GM12878 (cell line): ENCODE results near the gene HIVEP3. TPM values are rescaled to one million over a fixed set of nuclear protein-coding genes. Genes with fewer than 3 reads are reported as not detected.

Experiments used
- BCLAF1 ChIP-seq: fragments of 450-650 bp; IDR thresholded peaks from 2 replicates; pipeline ENCODE4 v1.6.1; 2017; ENCODE audit warnings: antibody characterized with exemption, mild to moderate bottlenecking, moderate library complexity
- BHLHE40 ChIP-seq, 2 experiments: fragments of 450-650 bp in 1 of 2; IDR thresholded peaks; 2 replicates each; pipeline ENCODE4 v1.6.1; 2011 to 2017; ENCODE audit warnings: low read depth in 2 of 2, borderline replicate concordance in 1 of 2, improper control_type of control experiment in 1 of 2, low read length in 1 of 2, mild to moderate bottlenecking in 1 of 2
- CEBPB ChIP-seq, 2 experiments: fragments of 150-350 bp in 1 of 2; IDR thresholded peaks; 2 replicates each; pipeline ENCODE4 v1.6.1; 2012 to 2014; ENCODE audit warnings: low read depth in 2 of 2, low read length in 2 of 2, borderline replicate concordance in 1 of 2, inconsistent platforms in 1 of 2
- GABPA ChIP-seq: IDR thresholded peaks from 2 replicates; pipeline ENCODE4 v1.6.1; 2014; ENCODE audit warnings: antibody characterized with exemption, low read depth, mild to moderate bottlenecking, inconsistent platforms
- MAX ChIP-seq: IDR thresholded peaks from 2 replicates; pipeline ENCODE4 v1.6.1; 2012; ENCODE audit warnings: low read depth, low read length, improper control_type of control experiment
- MEF2B ChIP-seq: fragments of 450-650 bp; IDR thresholded peaks from 2 replicates; pipeline ENCODE4 v1.6.1; 2018; ENCODE audit warnings: mild to moderate bottlenecking, moderate library complexity; ENCODE audit not compliant: partially characterized antibody, poor library complexity, severe bottlenecking
- NFYA ChIP-seq: IDR thresholded peaks from 2 replicates; pipeline ENCODE4 v1.6.1; 2011; ENCODE audit warnings: low read depth, mild to moderate bottlenecking, low read length, improper control_type of control experiment, borderline replicate concordance
- NFYB ChIP-seq: IDR thresholded peaks from 2 replicates; pipeline ENCODE4 v1.6.1; 2011; ENCODE audit warnings: low read depth, mild to moderate bottlenecking, low read length, improper control_type of control experiment, moderate library complexity; ENCODE audit not compliant: insufficient read depth
- RELB ChIP-seq: fragments of 450-650 bp; IDR thresholded peaks from 2 replicates; pipeline ENCODE4 v1.6.1; 2017; ENCODE audit warnings: low read depth, mild to moderate bottlenecking, moderate library complexity
- RFX5 ChIP-seq: IDR thresholded peaks from 2 replicates; pipeline ENCODE4 v1.6.1; 2011; ENCODE audit warnings: low read depth, low read length, improper control_type of control experiment
- SKIL ChIP-seq: fragments of 450-650 bp; IDR thresholded peaks from 2 replicates; pipeline ENCODE4 v1.6.1; 2017; ENCODE audit warnings: mild to moderate bottlenecking, low read depth, inconsistent platforms; ENCODE audit not compliant: poor library complexity, severe bottlenecking
- SMARCA5 ChIP-seq: fragments of 450-650 bp; IDR thresholded peaks from 2 replicates; pipeline ENCODE4 v1.6.1; 2017; ENCODE audit warnings: mild to moderate bottlenecking
- SREBF1 ChIP-seq: IDR thresholded peaks from 2 replicates; pipeline ENCODE4 v1.6.1; 2012; ENCODE audit warnings: mild to moderate bottlenecking, low read length
- TBL1XR1 ChIP-seq: IDR thresholded peaks from 2 replicates; pipeline ENCODE4 v1.6.1; 2012; ENCODE audit warnings: low read depth, low read length, improper control_type of control experiment
- TCF3 ChIP-seq: IDR thresholded peaks from 2 replicates; pipeline ENCODE4 v1.6.1; 2012; ENCODE audit warnings: low read depth, mild to moderate bottlenecking, low read length, borderline replicate concordance; ENCODE audit not compliant: insufficient read depth
- ZNF687 ChIP-seq: fragments of 450-650 bp; IDR thresholded peaks from 2 replicates; pipeline ENCODE4 v1.6.1; 2017; ENCODE audit warnings: mild to moderate bottlenecking, moderate library complexity
- ZSCAN29 ChIP-seq: fragments of 450-650 bp; IDR thresholded peaks from 2 replicates; pipeline ENCODE4 v1.6.1; 2017; ENCODE audit warnings: mild to moderate bottlenecking, moderate library complexity
- ZZZ3 ChIP-seq: IDR thresholded peaks from 2 replicates; pipeline ENCODE4 v1.6.1; 2011; ENCODE audit warnings: low read depth; ENCODE audit not compliant: control insufficient read depth, insufficient read length
- polyA plus RNA-seq, 11 experiments: library from polyadenylated mRNA; depleted of rRNA in 4 of 11; unstranded in 6 of 11; stranded (reverse) in 5 of 11; fragments of >200 nt; fragmentation: Nextera tagmentation in 4 of 11; fragmentation: Illumina TruSeq in 1 of 11; extraction: Ambion mirVana in 4 of 11; extraction: Trizol in 1 of 11; gene quantifications; 1 replicate in 1 of 11; 2 replicates in 10 of 11; pipeline versions ENCODE4 v1.2.1 to v1.2.3, GENCODE V29; 2011 to 2016; ENCODE audit warnings: inconsistent platforms in 2 of 11, missing spikeins in 2 of 11, low read depth in 1 of 11
- total RNA-seq, 4 experiments: library from RNA; depleted of rRNA in 3 of 4; stranded (reverse); fragments of >200 nt in 3 of 4; fragmentation: Illumina TruSeq in 1 of 4; extraction: Trizol in 1 of 4; gene quantifications; 2 replicates each; pipeline versions ENCODE4 v1.2.1 to v1.2.3, GENCODE V29; 2013 to 2021

The HIVEP3 gene
- total and polyA plus RNA-seq, 10 of the 15 experiments (the other 5 are each of a cell fraction or from before 2014, with no cell fraction given), result 1.8 to 13.6 (median 3.8) TPM

GRCh38 chr1:41666981-41667631 lies 251.6 kb downstream of the HIVEP3 start (continued):
- TF ChIP-seq CEBPB (IDR thresholded peaks at IDR 0.05; ENCODE audit: borderline replicate concordance in 1 of 2, low read depth in 2 of 2, low read length in 2 of 2), result no peak
- TF ChIP-seq NFYB, result no peak
- no peak for TF ChIP-seq NFYA
- TF ChIP-seq RFX5, result no peak
- no peak for TF ChIP-seq SMARCA5
- TF ChIP-seq ZZZ3, result no peak
- no peak for TF ChIP-seq BCLAF1
- peak; percentile 51; the same call in 1 of the 2 replicates for TF ChIP-seq RELB
- no peak for TF ChIP-seq ZSCAN29
- TF ChIP-seq ZNF687, result 0 out of 2 replicates have a peak, but pooled peaks have one; percentile 46
- no peak for TF ChIP-seq SREBF1
- no peak for TF ChIP-seq BHLHE40 (IDR thresholded peaks at IDR 0.05; ENCODE audit: borderline replicate concordance in 1 of 2, low read depth in 2 of 2, low read length in 1 of 2)
- TF ChIP-seq MEF2B, result peak; percentile 52
- peak; percentile 43; the same call in 1 of the 2 replicates for TF ChIP-seq TBL1XR1
- TF ChIP-seq SKIL, result peak; percentile 49
- peak; percentile 63; the same call in 1 of the 2 replicates for TF ChIP-seq TCF3
- TF ChIP-seq MAX, result peak; percentile 5; the same call in 1 of the 2 replicates
- TF ChIP-seq GABPA, result no peak
